22Rv1 (cell line): ENCODE results near the gene PHYH.
"Not testable (repeated sequence)": the region's sequence is repeated elsewhere in the genome, so short reads cannot be mapped to it uniquely, and the experiment has no call there.

ENCODE experiments used
- H3K27ac ChIP-seq: fragments of 450-650 bp; 2 replicates; pipeline ENCODE4 v1.5.1; 2017
- CTCF ChIP-seq: fragments of 450-650 bp; IDR thresholded peaks from 2 replicates; pipeline ENCODE4 v1.5.1; 2017; ENCODE audit warnings: mild to moderate bottlenecking
- ZFX ChIP-seq: fragments of 450-650 bp; IDR thresholded peaks from 2 replicates; pipeline ENCODE4 v1.6.1; 2017; ENCODE audit warnings: antibody characterized with exemption, borderline replicate concordance

Gene PHYH

GRCh38 chr10:13331646-13332045, 31.8 kb upstream of the PHYH start:
- TF ChIP-seq CTCF (no peak), ZFX (no peak)

GRCh38 chr10:13330980-13331379, 31.1 kb upstream of the PHYH start:
- not testable (repeated sequence) for H3K27ac ChIP-seq

More at GRCh38 chr10:13331646-13332045, 31.8 kb upstream of the PHYH start:
- no peak overlapping the region for H3K27ac ChIP-seq

- no peak overlapping the region for H3K27ac ChIP-seq
- TF ChIP-seq CTCF (no peak), ZFX (no peak)
These were observed 29.7 kb upstream of the PHYH start for GRCh38 chr10:13329565-13329964.

GRCh38 chr10:13328613-13329012, 28.7 kb upstream of the PHYH start:
- H3K27ac ChIP-seq: no peak overlapping the region
- no peak for TF ChIP-seq CTCF
- no peak for TF ChIP-seq ZFX

GRCh38 chr10:13328126-13328525, 28.3 kb upstream of the PHYH start:
- H3K27ac ChIP-seq: no peak overlapping the region
- TF ChIP-seq CTCF: no peak
- no peak for TF ChIP-seq ZFX

GRCh38 chr10:13327534-13327933, 27.7 kb upstream of the PHYH start:
- H3K27ac ChIP-seq: no peak overlapping the region

GRCh38 chr10:13322615-13323148, 22.8 kb upstream of the PHYH start:
- no peak overlapping the region for H3K27ac ChIP-seq
- TF ChIP-seq CTCF (no peak), ZFX (no peak)

More at GRCh38 chr10:13327534-13327933, 27.7 kb upstream of the PHYH start:
- TF ChIP-seq CTCF (no peak), ZFX (no peak)

GRCh38 chr10:13321576-13321975, 21.7 kb upstream of the PHYH start:
- TF ChIP-seq CTCF (no peak), ZFX (no peak)
- no peak overlapping the region for H3K27ac ChIP-seq
